GM10266 (cell line): ENCODE results near the gene CCBE1.

Experiments
- DNase-seq: peaks from one replicate; pipeline ENCODE4 v3.0.0; 2012; ENCODE audit errors: extremely low spot score
- CTCF ChIP-seq: IDR thresholded peaks from 2 replicates; pipeline ENCODE4 v1.5.1; 2012; ENCODE audit warnings: mild to moderate bottlenecking, low read depth; ENCODE audit not compliant: control insufficient read depth, insufficient read depth; ENCODE audit errors: missing control alignments

The CCBE1 gene

GRCh38 chr18:59500765-59501164 lies 196.5 kb downstream of the CCBE1 start:
- DNase-seq, result no peak
- TF ChIP-seq CTCF, result no peak

- TF ChIP-seq CTCF, result no peak
- DNase-seq, result no peak
Measured at GRCh38 chr18:59498506-59499086, 198.6 kb downstream of the CCBE1 start.

DNA sequence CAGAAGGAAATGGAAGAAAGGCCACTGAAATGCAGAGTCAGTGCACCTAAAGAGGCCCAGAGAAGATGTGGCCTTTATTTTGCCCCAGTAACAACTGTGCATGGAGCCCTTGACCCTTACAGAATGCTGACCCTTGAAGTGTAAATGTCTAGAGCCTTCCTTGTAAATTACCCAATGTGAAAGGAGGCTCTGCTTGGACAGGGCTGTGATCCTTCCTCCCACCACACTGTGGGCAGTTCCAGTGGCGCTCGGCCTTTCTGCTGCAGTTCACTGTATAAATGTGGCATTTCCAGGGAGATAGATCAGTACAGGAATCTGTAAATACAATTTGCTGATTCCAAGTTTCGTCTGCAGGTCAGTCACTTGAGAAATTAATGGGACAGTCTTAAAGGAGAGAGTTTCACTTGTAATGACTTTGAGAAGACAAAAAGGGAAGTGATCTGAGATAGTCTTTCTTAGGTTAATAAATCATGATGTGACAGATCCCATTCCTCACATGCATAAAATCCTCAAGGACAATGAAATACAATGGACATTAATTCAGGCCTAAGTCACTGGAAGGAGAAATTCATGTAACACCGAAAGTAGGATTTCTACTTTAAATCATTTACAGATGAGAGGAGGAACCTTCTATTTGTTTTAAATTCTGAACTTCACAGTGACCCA lies 204.3 kb downstream of the CCBE1 start:
- TF ChIP-seq CTCF, result no peak
- DNase-seq, result no peak

DNA sequence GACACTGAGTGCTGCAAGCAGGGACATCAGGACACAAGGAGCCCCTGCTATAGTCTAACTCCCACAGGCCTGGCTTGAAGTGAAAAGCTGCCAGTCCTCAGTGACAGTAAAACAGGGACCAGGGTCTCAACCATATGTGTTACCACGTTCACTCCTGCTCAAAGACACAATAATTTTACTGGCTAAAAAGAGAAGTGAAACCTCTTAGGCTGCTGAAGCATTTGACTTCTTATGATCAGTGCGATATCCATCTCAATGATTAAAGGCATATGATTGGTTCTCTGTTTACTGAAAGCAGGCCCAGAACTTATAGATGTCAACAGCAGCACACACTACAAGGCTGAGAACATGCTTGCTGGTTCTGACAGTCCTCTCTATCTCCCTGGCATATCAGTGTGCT lies 208.3 kb downstream of the CCBE1 start:
- DNase-seq, result peak; percentile 18
- no peak for TF ChIP-seq CTCF

DNA sequence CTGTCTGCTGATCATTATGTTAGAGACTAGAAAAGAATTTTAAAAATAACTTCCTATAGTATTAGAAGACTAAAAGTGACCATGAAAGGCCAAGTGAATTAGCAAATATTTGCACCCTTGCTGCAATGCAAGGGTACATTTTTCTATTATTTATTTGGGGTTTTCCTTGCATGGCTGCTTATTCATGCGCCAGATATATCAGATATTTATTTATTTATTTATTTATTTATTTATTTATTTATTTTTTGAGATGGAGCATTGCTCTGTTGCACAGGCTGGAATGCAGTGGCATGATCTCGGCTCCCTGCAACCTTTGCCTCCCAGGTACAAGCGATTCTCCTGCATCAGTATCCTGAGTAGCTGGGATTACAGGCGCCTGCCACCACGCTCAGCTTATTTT lies 211.8 kb downstream of the CCBE1 start:
- DNase-seq, result no peak
- no peak for TF ChIP-seq CTCF

- no peak for TF ChIP-seq CTCF
Measured at GRCh38 chr18:59484561-59485328, 212.5 kb downstream of the CCBE1 start.

GRCh38 chr18:59484131-59484530 lies 213.1 kb downstream of the CCBE1 start:
- DNase-seq, result no peak
- no peak for TF ChIP-seq CTCF

More at GRCh38 chr18:59484561-59485328, 212.5 kb downstream of the CCBE1 start:
- DNase-seq, result no peak
